ENCODE data around the gene PTPN21.

PTPN21 gene

DNA sequence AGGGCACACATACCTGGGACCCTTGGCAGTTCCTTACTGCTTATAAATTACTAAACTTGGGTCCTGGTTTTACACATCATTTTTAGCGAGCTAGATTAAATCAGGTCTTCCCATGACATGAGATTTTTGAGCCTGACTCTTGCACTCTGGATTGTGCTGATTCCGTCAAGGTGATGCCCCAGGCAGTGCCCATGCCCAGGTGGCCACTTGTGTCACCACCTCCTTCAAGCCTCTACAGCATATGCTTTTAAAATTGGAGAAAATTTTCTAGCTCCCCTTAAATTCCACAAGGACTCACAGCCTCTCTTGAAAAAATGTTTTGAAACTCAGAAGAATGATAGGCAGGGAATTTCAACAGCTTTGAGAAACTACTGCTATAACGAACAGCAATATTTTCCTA is 9.6 kb downstream of the PTPN21 start (continued):
- TF ChIP-seq ZNF561 (tag by site-specific recombination; IDR thresholded peaks at IDR 0.05; ENCODE audit: borderline replicate concordance) (no peak), ZNF518A (tag by site-specific recombination; conservative IDR thresholded peaks at IDR 0.05; ENCODE audit: low read depth) (no peak), ZNF830 (tag by site-specific recombination; IDR thresholded peaks at IDR 0.05; ENCODE audit: low read depth) (no peak), ZBTB20 (tag by site-specific recombination; IDR thresholded peaks at IDR 0.05) (no peak), REST (tag by site-specific recombination; IDR thresholded peaks at IDR 0.05) (no peak), ZNF280D (tag by site-specific recombination; IDR thresholded peaks at IDR 0.05) (no peak), ZNF585B (tag by site-specific recombination; IDR thresholded peaks at IDR 0.05) (no peak), KLF8 (tag by site-specific recombination; IDR thresholded peaks at IDR 0.05) (no peak), ZNF514 (tag by site-specific recombination; IDR thresholded peaks at IDR 0.05) (no peak), ZNF580 (tag by site-specific recombination; IDR thresholded peaks at IDR 0.05) (no peak), ZNF146 (tag by site-specific recombination; IDR thresholded peaks at IDR 0.05) (no peak)
- TF ChIP-seq, protein P1, sequence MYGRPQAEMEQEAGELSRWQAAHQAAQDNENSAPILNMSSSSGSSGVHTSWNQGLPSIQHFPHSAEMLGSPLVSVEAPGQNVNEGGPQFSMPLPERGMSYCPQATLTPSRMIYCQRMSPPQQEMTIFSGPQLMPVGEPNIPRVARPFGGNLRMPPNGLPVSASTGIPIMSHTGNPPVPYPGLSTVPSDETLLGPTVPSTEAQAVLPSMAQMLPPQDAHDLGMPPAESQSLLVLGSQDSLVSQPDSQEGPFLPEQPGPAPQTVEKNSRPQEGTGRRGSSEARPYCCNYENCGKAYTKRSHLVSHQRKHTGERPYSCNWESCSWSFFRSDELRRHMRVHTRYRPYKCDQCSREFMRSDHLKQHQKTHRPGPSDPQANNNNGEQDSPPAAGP (tag by site-specific recombination; IDR thresholded peaks at IDR 0.05) = no peak
